SK-N-SH treated with all-trans-retinoic acid at 6 μM for 48 hours (cell line): ENCODE results near the gene DES.

Experiments used
- ATAC-seq: fragments of 200-7000 bp; cut with Tn5 transposase; 3 replicates; pipeline ENCODE4 v1.9.1; 2020; ENCODE audit warnings: mild to moderate bottlenecking, moderate library complexity
- ARNTL ChIP-seq: fragments of 450-650 bp; formaldehyde crosslinking; IDR thresholded peaks from 2 replicates; pipeline ENCODE4 v1.5.0; 2020; ENCODE audit warnings: low read depth, mild to moderate bottlenecking, moderate library complexity, borderline replicate concordance
- BACH2 ChIP-seq: fragments of 250-450 bp; sonication (Bioruptor Pico); IDR thresholded peaks from 2 replicates; pipeline ENCODE4 v1.9.0; 2021; ENCODE audit warnings: mild to moderate bottlenecking, borderline replicate concordance
- CSRNP3 ChIP-seq: fragments of 250-450 bp; sonication (Bioruptor Pico); IDR thresholded peaks from 2 replicates; pipeline ENCODE4 v1.5.1; 2021; ENCODE audit warnings: mild to moderate bottlenecking, moderate library complexity
- ESRRG ChIP-seq: fragments of 250-450 bp; sonication (Bioruptor Pico); IDR thresholded peaks from 2 replicates; pipeline ENCODE4 v1.6.1; 2021; ENCODE audit warnings: mild to moderate bottlenecking
- GLIS3 ChIP-seq: fragments of 250-450 bp; sonication (Bioruptor Pico); IDR thresholded peaks from 2 replicates; pipeline ENCODE4 v1.5.0; 2020; ENCODE audit warnings: mild to moderate bottlenecking, moderate library complexity
- ISL1 ChIP-seq: fragments of 250-450 bp; sonication (Bioruptor Pico); IDR thresholded peaks from 2 replicates; pipeline ENCODE4 v2.1.2; 2022; ENCODE audit warnings: mild to moderate bottlenecking, moderate library complexity
- POU6F1 ChIP-seq: fragments of 250-450 bp; sonication (Bioruptor Pico); IDR thresholded peaks from 2 replicates; pipeline ENCODE4 v1.8.0; 2021; ENCODE audit warnings: low read depth, mild to moderate bottlenecking, moderate library complexity, borderline replicate concordance
- PPARA ChIP-seq: fragments of 250-450 bp; sonication (Bioruptor Pico); IDR thresholded peaks from 2 replicates; pipeline ENCODE4 v1.5.0; 2020; ENCODE audit warnings: mild to moderate bottlenecking, borderline replicate concordance
- RARB ChIP-seq: fragments of 250-450 bp; sonication (Bioruptor Pico); IDR thresholded peaks from 2 replicates; pipeline ENCODE4 v1.8.0; 2021; ENCODE audit warnings: mild to moderate bottlenecking, moderate library complexity
- SNAI2 ChIP-seq: fragments of 250-450 bp; sonication (Bioruptor Pico); IDR thresholded peaks from 2 replicates; pipeline ENCODE4 v1.5.0; 2020; ENCODE audit warnings: mild to moderate bottlenecking, moderate library complexity
- TCF4 ChIP-seq: fragments of 250-450 bp; sonication (Bioruptor Pico); IDR thresholded peaks from 2 replicates; pipeline ENCODE4 v1.8.0; 2021; ENCODE audit warnings: mild to moderate bottlenecking, moderate library complexity, borderline replicate concordance
- TSHZ2 ChIP-seq: fragments of 250-450 bp; sonication (Bioruptor Pico); IDR thresholded peaks from 2 replicates; pipeline ENCODE4 v1.5.0; 2020; ENCODE audit warnings: mild to moderate bottlenecking, moderate library complexity
- ZFP3 ChIP-seq: fragments of 250-450 bp; sonication (Bioruptor Pico); IDR thresholded peaks from 2 replicates; pipeline ENCODE4 v1.5.0; 2020; ENCODE audit warnings: mild to moderate bottlenecking, moderate library complexity
- ZFP30 ChIP-seq: fragments of 450-650 bp; formaldehyde crosslinking; IDR thresholded peaks from 2 replicates; pipeline ENCODE4 v1.5.0; 2022; ENCODE audit warnings: mild to moderate bottlenecking, moderate library complexity
- ZNF565 ChIP-seq: fragments of 450-650 bp; formaldehyde crosslinking; conservative IDR thresholded peaks from 2 replicates; pipeline ENCODE4 v1.5.0; 2020; ENCODE audit warnings: low read depth, mild to moderate bottlenecking, moderate library complexity
- ZNF8 ChIP-seq: fragments of 450-650 bp; formaldehyde crosslinking; IDR thresholded peaks from 2 replicates; pipeline ENCODE4 v1.5.0; 2020; ENCODE audit warnings: mild to moderate bottlenecking, moderate library complexity
- TF ChIP-seq, protein P1 (sequence below): fragments of 250-450 bp; sonication (Bioruptor Pico); IDR thresholded peaks from 2 replicates; pipeline ENCODE4 v1.5.1; 2020; ENCODE audit warnings: low read depth, mild to moderate bottlenecking, moderate library complexity
- TF ChIP-seq, protein P2 (sequence below): fragments of 250-450 bp; sonication (Bioruptor Pico); IDR thresholded peaks from 2 replicates; pipeline ENCODE4 v1.8.0; 2020; ENCODE audit warnings: mild to moderate bottlenecking, moderate library complexity, borderline replicate concordance

Gene DES

GRCh38 chr2:219369447-219369861, 48.7 kb upstream of the DES start:
- no peak for TF ChIP-seq ZFP3 (CRISPR knock-in tag)
- peak; percentile 45 for ATAC-seq

DNA sequence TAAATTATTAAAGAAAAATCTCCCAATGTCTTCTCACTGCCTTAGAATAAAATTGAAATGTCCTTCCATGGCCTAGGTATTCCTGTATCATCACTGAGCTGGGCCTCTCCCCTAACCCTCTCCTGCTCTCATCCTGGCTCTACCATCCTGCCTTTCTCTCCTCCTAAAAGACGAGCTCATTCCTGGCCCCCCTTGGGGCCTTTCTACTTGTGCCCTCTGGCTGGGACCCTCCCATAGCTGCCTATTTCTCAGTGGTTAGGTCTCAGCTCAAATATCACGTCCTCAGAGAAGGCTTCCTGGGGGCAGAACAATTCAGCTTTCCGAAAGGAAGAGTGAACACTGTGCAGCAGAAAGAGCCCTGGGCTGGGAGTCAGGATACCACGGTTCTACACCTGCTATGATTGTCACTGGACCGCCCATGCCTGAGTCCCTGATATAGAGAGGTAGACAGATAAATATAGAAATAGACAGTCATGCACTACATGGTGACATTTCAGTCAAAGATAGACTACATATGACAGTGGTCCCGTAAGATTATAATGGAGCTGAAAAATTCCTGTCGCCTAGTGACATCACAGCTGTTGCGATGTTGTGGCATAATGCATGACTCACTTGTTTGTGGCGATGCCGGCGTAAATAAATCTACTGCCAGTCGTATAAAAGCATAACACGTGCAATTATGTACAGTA, 39.9 kb upstream of the DES start:
- no peak for ATAC-seq
- TF ChIP-seq ZNF8 (CRISPR knock-in tag) (no peak), ZFP3 (CRISPR knock-in tag) (no peak), POU6F1 (CRISPR knock-in tag) (no peak), BACH2 (no peak), RARB (CRISPR knock-in tag) (no peak), ARNTL (CRISPR knock-in tag) (no peak), ZFP30 (CRISPR knock-in tag) (no peak), CSRNP3 (no peak), ZNF565 (CRISPR knock-in tag) (no peak), TSHZ2 (CRISPR knock-in tag) (no peak), TCF4 (no peak), PPARA (CRISPR knock-in tag) (no peak), SNAI2 (no peak)

GRCh38 chr2:219380926-219381325, 37.3 kb upstream of the DES start:
- ATAC-seq = no peak
- TF ChIP-seq ZFP30 (CRISPR knock-in tag) (no peak), POU6F1 (CRISPR knock-in tag) (no peak), RARB (CRISPR knock-in tag) (no peak), SNAI2 (no peak)

- TF ChIP-seq ZFP30 (CRISPR knock-in tag) (no peak), TCF4 (no peak), SNAI2 (no peak), GLIS3 (CRISPR knock-in tag) (no peak)
- ATAC-seq = no peak
These were observed 36.7 kb upstream of the DES start for GRCh38 chr2:219381448-219381847.

DNA sequence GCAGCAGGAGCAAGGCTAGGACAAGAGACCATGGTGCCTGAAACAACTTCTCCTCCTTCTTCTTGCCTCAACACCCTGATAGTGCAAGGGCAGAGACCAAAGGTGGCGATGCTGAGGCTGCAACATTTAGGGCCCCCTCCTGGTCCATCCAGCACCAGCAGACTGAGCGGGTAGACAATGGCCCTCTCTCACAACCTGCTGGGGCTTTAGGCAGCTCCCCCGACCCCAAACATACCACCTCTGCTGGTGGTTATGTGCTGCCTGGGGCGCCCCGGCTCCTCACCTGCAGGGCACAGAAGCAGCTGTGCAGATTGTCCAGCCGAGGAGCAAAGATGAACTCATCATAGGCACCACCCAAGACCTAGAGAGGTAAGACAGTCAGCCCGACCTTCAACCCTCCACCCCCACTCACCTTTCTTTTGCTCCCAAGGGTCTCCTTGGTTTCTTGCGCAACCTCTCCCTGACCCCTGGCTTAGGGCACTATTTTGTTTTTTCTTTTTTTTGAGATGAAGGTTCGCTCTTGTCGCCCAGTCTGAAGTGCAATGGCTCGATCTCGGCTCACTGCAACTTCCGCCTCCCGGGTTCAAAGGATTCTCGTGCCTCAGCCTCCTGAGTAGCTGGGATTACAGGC, 34.0 kb upstream of the DES start:
- ATAC-seq = no peak
- TF ChIP-seq PPARA (CRISPR knock-in tag) (no peak), RARB (CRISPR knock-in tag) (no peak), TCF4 (no peak), TSHZ2 (CRISPR knock-in tag) (no peak), ZNF8 (CRISPR knock-in tag) (no peak), ZNF565 (CRISPR knock-in tag) (no peak), SNAI2 (no peak), ISL1 (CRISPR knock-in tag) (no peak), ESRRG (no peak), BACH2 (no peak)
- TF ChIP-seq, protein P1, sequence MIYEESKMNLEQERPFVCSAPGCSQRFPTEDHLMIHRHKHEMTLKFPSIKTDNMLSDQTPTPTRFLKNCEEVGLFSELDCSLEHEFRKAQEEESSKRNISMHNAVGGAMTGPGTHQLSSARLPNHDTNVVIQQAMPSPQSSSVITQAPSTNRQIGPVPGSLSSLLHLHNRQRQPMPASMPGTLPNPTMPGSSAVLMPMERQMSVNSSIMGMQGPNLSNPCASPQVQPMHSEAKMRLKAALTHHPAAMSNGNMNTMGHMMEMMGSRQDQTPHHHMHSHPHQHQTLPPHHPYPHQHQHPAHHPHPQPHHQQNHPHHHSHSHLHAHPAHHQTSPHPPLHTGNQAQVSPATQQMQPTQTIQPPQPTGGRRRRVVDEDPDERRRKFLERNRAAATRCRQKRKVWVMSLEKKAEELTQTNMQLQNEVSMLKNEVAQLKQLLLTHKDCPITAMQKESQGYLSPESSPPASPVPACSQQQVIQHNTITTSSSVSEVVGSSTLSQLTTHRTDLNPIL (CRISPR knock-in tag) = no peak
- TF ChIP-seq, protein P2, sequence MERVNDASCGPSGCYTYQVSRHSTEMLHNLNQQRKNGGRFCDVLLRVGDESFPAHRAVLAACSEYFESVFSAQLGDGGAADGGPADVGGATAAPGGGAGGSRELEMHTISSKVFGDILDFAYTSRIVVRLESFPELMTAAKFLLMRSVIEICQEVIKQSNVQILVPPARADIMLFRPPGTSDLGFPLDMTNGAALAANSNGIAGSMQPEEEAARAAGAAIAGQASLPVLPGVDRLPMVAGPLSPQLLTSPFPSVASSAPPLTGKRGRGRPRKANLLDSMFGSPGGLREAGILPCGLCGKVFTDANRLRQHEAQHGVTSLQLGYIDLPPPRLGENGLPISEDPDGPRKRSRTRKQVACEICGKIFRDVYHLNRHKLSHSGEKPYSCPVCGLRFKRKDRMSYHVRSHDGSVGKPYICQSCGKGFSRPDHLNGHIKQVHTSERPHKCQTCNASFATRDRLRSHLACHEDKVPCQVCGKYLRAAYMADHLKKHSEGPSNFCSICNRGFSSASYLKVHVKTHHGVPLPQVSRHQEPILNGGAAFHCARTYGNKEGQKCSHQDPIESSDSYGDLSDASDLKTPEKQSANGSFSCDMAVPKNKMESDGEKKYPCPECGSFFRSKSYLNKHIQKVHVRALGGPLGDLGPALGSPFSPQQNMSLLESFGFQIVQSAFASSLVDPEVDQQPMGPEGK (CRISPR knock-in tag) = no peak
- TF ChIP-seq, all 23 proteins: peak for 0
